Caco-2 (cell line): ENCODE measurements around the gene LAGE3. TPM values are rescaled to one million over a fixed set of nuclear protein-coding genes. Genes with fewer than 3 reads are reported as not detected.

Source experiments
- BruUV-seq: library from RNA; stranded (reverse); fragments of 400-500 nt; replicated peaks from 2 replicates; lab custom pipeline; 2021; lab: Mats Ljungman, UMichigan
- CTCF ChIA-PET: fragments of 300-600 bp; sonication (Branson Sonifier 250); formaldehyde crosslinking; loops from one replicate; lab custom pipeline; 2022; ENCODE audit warnings: antibody characterized with exemption; lab: Charles Lee
- POLR2A ChIA-PET: fragments of 300-600 bp; sonication (Branson Sonifier 250); formaldehyde crosslinking; loops from one replicate; lab custom pipeline; 2022; ENCODE audit warnings: antibody characterized with exemption; lab: Charles Lee
- DNase-seq, 2 experiments: peaks; one replicate each; pipeline versions ENCODE4 v3.0.0 to v3.0.0-alpha.2; 2020 to 2022
- H3K27me3 ChIP-seq: replicated peaks from 2 replicates; pipeline ENCODE4 v1.6.0; 2011; ENCODE audit warnings: low read length; ENCODE audit not compliant: control insufficient read depth, insufficient read depth
- H3K36me3 ChIP-seq: 2 replicates; pipeline ENCODE4 v1.5.1; 2011; ENCODE audit warnings: low read length; ENCODE audit not compliant: control insufficient read depth, insufficient read depth
- H3K4me1 ChIP-seq: fragments of 250-450 bp; sonication (Bioruptor Pico); 2 replicates; pipeline ENCODE4 v1.5.1; 2020; ENCODE audit warnings: mild to moderate bottlenecking
- H3K4me3 ChIP-seq: 2 replicates; pipeline ENCODE4 v1.5.1; 2011; ENCODE audit warnings: low read depth, mild to moderate bottlenecking, control low read depth, low read length
- H3K9me3 ChIP-seq: fragments of 250-450 bp; sonication (Bioruptor Pico); 2 replicates; pipeline ENCODE4 v1.5.1; 2020; ENCODE audit warnings: mild to moderate bottlenecking, moderate library complexity
- H3K27ac Mint-ChIP-seq: one replicate; pipeline ENCODE4 v1.8.0; 2022; ENCODE audit warnings: mixed read lengths; ENCODE audit not compliant: unreplicated experiment
- H3K27me3 Mint-ChIP-seq: one replicate; pipeline ENCODE4 v1.8.0; 2022; ENCODE audit warnings: mixed read lengths; ENCODE audit not compliant: insufficient read depth, unreplicated experiment
- H3K36me3 Mint-ChIP-seq: one replicate; pipeline ENCODE4 v1.8.0; 2022; ENCODE audit warnings: mild to moderate bottlenecking, mixed read lengths; ENCODE audit not compliant: insufficient read depth, unreplicated experiment
- H3K4me1 Mint-ChIP-seq: one replicate; pipeline ENCODE4 v1.8.0; 2022; ENCODE audit warnings: low read depth, mixed read lengths; ENCODE audit not compliant: unreplicated experiment
- H3K4me3 Mint-ChIP-seq: one replicate; pipeline ENCODE4 v1.8.0; 2022; ENCODE audit warnings: mild to moderate bottlenecking, moderate library complexity, mixed read lengths; ENCODE audit not compliant: unreplicated experiment
- H3K9me3 Mint-ChIP-seq: one replicate; pipeline ENCODE4 v1.8.0; 2022; ENCODE audit warnings: mixed read lengths; ENCODE audit not compliant: unreplicated experiment
- intact Hi-C: fragments of 100-400 bp; cut with micrococcal nuclease; formaldehyde crosslinking; loops from one replicate; pipeline ENCODE4 v1.10.0; 2022; ENCODE audit not compliant: unreplicated experiment
- total RNA-seq: library from RNA; stranded (reverse); gene quantifications from 2 replicates; pipeline ENCODE4 v1.2.3, GENCODE V29; 2022
- TF ChIP-seq, protein P1 (sequence below), 2 experiments: fragments of 200-600 bp in 1 of 2; IDR thresholded peaks; 1 replicate in 1 of 2; 2 replicates in 1 of 2; pipeline versions ENCODE4 v1.5.1 to v1.8.0; 2011 to 2022; ENCODE audit warnings: antibody characterized with exemption in 1 of 2, control low read depth in 1 of 2, inconsistent platforms in 1 of 2, low read depth in 1 of 2, low read length in 1 of 2, mild to moderate bottlenecking in 1 of 2, moderate library complexity in 1 of 2; ENCODE audit not compliant: insufficient read depth in 1 of 2, severe bottlenecking in 1 of 2, unreplicated experiment in 1 of 2

Gene LAGE3
- total RNA-seq, 1 experiment from 2014 or later: 26.0 TPM

DNA sequence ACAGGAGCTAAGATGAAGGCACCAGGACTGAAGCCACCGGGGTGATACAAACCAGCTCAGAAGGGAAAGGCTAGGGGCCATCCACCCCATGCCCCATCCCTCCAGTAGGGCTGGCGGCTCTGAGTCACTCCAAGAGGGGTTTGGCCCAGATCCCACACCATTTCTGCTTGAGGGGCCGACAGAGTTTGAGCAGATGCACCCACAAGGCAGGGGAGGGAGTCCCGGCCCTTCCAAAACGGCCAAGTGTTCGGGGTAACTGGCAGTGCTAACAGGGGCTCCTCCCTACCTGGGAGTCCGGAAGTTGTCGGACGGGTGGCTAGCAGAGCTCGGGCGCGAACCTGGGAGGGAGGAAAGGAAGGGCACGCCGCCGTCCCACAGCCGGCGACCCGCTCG is 10.9 kb upstream of the LAGE3 start:
- Mint-ChIP-seq H3K9me3 (no peaks in the 10 kb centered on the region), H3K27ac (peak overlapping the region; percentile 92), H3K4me3 (peak overlapping the region; percentile 73), H3K36me3 (peaks cover 5% of the 10 kb centered on the region), H3K4me1 (peaks cover 6% of the 10 kb centered on the region), H3K27me3 (no peaks in the 10 kb centered on the region)
- intact Hi-C loops: loop anchor here (1.0 to 2.0 kb wide), 2 partner anchors 26 to 45 kb away; partner anchors contain the start of gene FAM3A
- H3K27me3 ChIP-seq: no peaks in the 10 kb centered on the region
- H3K4me1 ChIP-seq: peaks cover 4% of the 10 kb centered on the region; the same call in 1 of the 2 replicates
- TF ChIP-seq, protein P1, sequence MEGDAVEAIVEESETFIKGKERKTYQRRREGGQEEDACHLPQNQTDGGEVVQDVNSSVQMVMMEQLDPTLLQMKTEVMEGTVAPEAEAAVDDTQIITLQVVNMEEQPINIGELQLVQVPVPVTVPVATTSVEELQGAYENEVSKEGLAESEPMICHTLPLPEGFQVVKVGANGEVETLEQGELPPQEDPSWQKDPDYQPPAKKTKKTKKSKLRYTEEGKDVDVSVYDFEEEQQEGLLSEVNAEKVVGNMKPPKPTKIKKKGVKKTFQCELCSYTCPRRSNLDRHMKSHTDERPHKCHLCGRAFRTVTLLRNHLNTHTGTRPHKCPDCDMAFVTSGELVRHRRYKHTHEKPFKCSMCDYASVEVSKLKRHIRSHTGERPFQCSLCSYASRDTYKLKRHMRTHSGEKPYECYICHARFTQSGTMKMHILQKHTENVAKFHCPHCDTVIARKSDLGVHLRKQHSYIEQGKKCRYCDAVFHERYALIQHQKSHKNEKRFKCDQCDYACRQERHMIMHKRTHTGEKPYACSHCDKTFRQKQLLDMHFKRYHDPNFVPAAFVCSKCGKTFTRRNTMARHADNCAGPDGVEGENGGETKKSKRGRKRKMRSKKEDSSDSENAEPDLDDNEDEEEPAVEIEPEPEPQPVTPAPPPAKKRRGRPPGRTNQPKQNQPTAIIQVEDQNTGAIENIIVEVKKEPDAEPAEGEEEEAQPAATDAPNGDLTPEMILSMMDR (IDR thresholded peaks at IDR 0.05; ENCODE audit: insufficient read depth in 1 of 2, low read depth in 1 of 2, low read length in 1 of 2, severe bottlenecking in 1 of 2, unreplicated experiment in 1 of 2): no peak
- BruUV-seq: no TSS peak
- peak overlapping the region; percentile 57 for H3K4me3 ChIP-seq
- peak in 1 of 2 experiments; percentile 5 for DNase-seq
- no peaks in the 10 kb centered on the region for H3K9me3 ChIP-seq
- 0 out of 2 replicates have a peak, but pooled peaks cover under 1% of the 10 kb centered on the region for H3K36me3 ChIP-seq
- POLR2A ChIA-PET: interaction anchor here (0.5 to 1.9 kb wide), 15 partner anchors 9 to 316 kb away, joined by 3 to 16 read pairs (median 4); partner anchors contain the start of genes EMD, FAM3A, FAM50A and IKBKG
- CTCF ChIA-PET: interaction anchor here (0.7 to 1.7 kb wide), 6 partner anchors 11 to 117 kb away, joined by 3 to 7 read pairs (median 4); partner anchors contain the start of genes DNASE1L1, FAM3A and LAGE3

DNA sequence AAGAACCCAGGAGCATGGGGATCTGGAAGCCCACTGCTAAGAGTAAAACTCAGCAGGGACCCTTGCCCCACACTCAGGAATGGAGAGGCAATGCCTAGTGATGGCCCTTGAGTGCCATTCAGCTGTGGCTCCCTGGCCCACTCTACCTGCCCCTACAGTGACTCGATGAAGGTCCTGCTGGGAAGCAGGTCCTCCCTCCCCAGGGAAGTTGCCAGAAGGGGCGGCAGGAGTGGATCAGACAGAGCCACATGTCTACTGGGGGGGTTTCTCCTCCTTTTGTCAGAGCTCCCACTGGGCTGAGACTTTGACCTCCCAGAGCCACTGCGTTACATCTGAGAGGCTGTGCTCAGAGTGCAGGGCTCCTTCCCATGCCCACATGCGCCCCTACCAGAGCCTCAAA is 10.1 kb upstream of the LAGE3 start:
- peaks cover 4% of the 10 kb centered on the region; the same call in 1 of the 2 replicates for H3K4me1 ChIP-seq
- no peaks in the 10 kb centered on the region for H3K9me3 ChIP-seq
- no peaks in the 10 kb centered on the region for H3K27me3 Mint-ChIP-seq
- H3K4me3 ChIP-seq: peak overlapping the region; percentile 4; the same call in 1 of the 2 replicates
- no peak for DNase-seq
- peaks cover 6% of the 10 kb centered on the region for H3K4me1 Mint-ChIP-seq
- ChIA-PET POLR2A (interaction anchor here (1.7 to 1.9 kb wide), 3 partner anchors 11 to 38 kb away, joined by 8 to 16 read pairs (median 8); partner anchors contain the start of genes FAM3A and LAGE3), CTCF (interaction anchor here (1.7 kb wide), 1 partner anchor 116 kb away, joined by 7 read pairs; no protein-coding TSS in a partner anchor)
- 0 out of 2 replicates have a peak, but pooled peaks cover 1% of the 10 kb centered on the region for H3K36me3 ChIP-seq
- H3K9me3 Mint-ChIP-seq: no peaks in the 10 kb centered on the region
- H3K27ac Mint-ChIP-seq: peak overlapping the region; percentile 92
- intact Hi-C loops: no loop called here
- TF ChIP-seq, protein P1 (IDR thresholded peaks at IDR 0.05; ENCODE audit: insufficient read depth in 1 of 2, low read depth in 1 of 2, low read length in 1 of 2, severe bottlenecking in 1 of 2, unreplicated experiment in 1 of 2): no peak
- peak overlapping the region; percentile 73 for H3K4me3 Mint-ChIP-seq
- BruUV-seq: no TSS peak
- H3K36me3 Mint-ChIP-seq: peaks cover 5% of the 10 kb centered on the region
- no peaks in the 10 kb centered on the region for H3K27me3 ChIP-seq

DNA sequence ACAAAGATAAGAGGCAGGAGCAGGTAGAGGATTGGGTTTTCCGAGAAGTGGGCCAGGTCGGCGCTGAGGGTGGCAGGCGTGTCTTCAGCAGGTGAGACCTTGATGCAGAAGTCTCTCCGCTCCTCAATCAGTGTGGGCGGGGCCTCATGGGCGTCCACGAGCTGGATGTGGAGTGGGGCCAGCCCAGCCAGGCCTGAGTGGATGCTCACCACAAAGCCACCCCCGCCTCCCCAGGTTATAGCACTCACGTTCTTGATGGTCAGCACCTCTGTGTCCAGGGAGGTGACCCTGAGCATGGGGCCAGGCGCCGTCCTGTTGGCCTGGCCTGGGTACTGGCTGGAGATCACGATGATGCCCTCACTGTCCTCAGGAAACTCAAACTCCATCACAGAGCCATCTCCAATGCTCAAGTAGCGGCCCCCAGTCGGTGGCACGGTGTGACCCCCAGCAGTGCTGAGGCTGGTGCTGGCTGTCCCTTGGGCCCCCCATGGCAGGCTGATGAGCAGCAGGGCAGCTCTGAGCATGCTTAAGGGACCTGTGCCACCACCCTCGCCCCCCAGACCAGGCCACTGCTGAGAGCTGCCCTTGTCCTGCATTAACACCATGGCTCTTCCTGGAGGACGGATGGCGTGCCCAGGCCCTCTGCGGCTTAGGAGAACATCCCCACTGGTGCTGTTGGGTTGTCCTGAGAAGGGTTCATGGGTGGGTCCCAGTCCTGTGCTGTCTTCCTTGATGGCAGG is 9.4 kb upstream of the LAGE3 start:
- H3K9me3 ChIP-seq: no peaks in the 10 kb centered on the region
- Mint-ChIP-seq H3K36me3 (peaks cover 10% of the 10 kb centered on the region), H3K27me3 (no peaks in the 10 kb centered on the region), H3K9me3 (no peaks in the 10 kb centered on the region), H3K27ac (no peak overlapping the region), H3K4me1 (peaks cover 6% of the 10 kb centered on the region), H3K4me3 (peak overlapping the region; percentile 16)
- TF ChIP-seq, protein P1 (IDR thresholded peaks at IDR 0.05; ENCODE audit: insufficient read depth in 1 of 2, low read depth in 1 of 2, low read length in 1 of 2, severe bottlenecking in 1 of 2, unreplicated experiment in 1 of 2): no peak
- DNase-seq: no peak
- peaks cover 4% of the 10 kb centered on the region; the same call in 1 of the 2 replicates for H3K4me1 ChIP-seq
- no peak overlapping the region for H3K4me3 ChIP-seq
- no peaks in the 10 kb centered on the region for H3K27me3 ChIP-seq
- H3K36me3 ChIP-seq: 0 out of 2 replicates have a peak, but pooled peaks cover 1% of the 10 kb centered on the region
- POLR2A ChIA-PET: no interaction called here
- CTCF ChIA-PET: no interaction called here
- intact Hi-C loops: no loop called here
- BruUV-seq: no TSS peak
